ENCODE results near the gene MYMX. TPM values are rescaled to one million over a fixed set of nuclear protein-coding genes. Genes with fewer than 3 reads are reported as not detected.

MYMX gene
- total and polyA plus RNA-seq, 2 of the 13 experiments (the other 11 are each of a cell fraction or from before 2014, with no cell fraction given): not detected

DNA sequence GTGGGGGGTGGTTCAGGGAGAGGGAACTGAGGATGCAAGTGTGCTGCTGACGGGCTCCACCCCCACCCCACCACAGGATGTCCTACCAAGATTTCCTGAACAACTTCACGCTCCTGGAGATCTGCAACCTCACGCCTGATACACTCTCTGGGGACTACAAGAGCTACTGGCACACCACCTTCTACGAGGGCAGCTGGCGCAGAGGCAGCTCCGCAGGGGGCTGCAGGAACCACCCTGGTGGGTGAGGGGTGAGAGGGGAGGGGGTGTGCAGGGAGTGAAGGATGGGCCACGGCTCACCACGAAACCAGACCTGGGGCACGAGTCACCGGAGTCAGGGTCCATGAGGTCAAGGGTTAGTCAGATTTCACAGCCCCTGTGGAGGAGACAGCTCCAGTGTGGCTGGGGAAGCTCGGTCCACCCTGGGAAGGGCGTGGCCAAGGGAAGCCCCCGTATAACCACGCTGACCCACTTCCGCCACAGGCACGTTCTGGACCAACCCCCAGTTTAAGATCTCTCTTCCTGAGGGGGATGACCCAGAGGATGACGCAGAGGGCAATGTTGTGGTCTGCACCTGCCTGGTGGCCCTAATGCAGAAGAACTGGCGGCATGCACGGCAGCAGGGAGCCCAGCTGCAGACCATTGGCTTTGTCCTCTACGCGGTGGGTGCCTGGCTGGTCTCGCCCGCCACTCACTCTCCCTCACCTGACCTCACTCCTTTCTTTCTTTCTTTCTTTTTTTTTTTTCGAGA is 39.8 kb upstream of the MYMX start:
- ChIA-PET POLR2A (interaction anchor here (1.0 to 3.3 kb wide), 4 partner anchors 31 to 80 kb away, joined by 3 to 14 read pairs (median 8); partner anchors contain the start of genes HSP90AB1 and SLC35B2), CTCF (ENCODE audit: low intra/inter-chr PET ratio, low total read pairs) (no interaction called here)
- H3K4me2 ChIP-seq (ENCODE audit: low read depth, low read length): peak overlapping the region; percentile 65
- no peaks in the 10 kb centered on the region for H3K36me3 ChIP-seq (replicated peaks in 1 of 2; ENCODE audit: control insufficient read depth in 1 of 2, insufficient read depth in 2 of 2, low read length in 2 of 2)
- BruUV-seq (replicated peaks): no TSS peak
- ATAC-seq (peak; percentile 25), FAIRE-seq (no peak), DNase-seq (ENCODE audit: low spot score) (no peak)
- 26% methylated on average over 21 of the region's 24 CpGs for WGBS (ENCODE audit: low lambda C conversion rate)
- no peak overlapping the region for H3K9ac ChIP-seq (ENCODE audit: insufficient read depth, low read depth, low read length)
- no peak overlapping the region for H3K27ac ChIP-seq (ENCODE audit: extremely low read length, insufficient read depth, low read length)
- peak overlapping the region in 2 of 3 experiments; percentile 24 to 47; a peak in 2 of 6 replicates for H3K4me3 ChIP-seq (replicated peaks in 1 of 3; ENCODE audit: insufficient read depth in 1 of 3, low read depth in 2 of 3, low read length in 3 of 3)
- no peaks in the 10 kb centered on the region for H3K9me3 ChIP-seq (ENCODE audit: low read length)
- no peak overlapping the region for H2AFZ ChIP-seq (ENCODE audit: low read length)
- peaks cover 68% of the 10 kb centered on the region for H3K4me1 ChIP-seq (ENCODE audit: insufficient read depth, low read length)
- no peaks in the 10 kb centered on the region for H4K20me1 ChIP-seq (ENCODE audit: insufficient read depth, low read length)
- in situ Hi-C loops (cut with HindIII; ENCODE audit: extremely low pct_ligation_motif_present, low pct_unique_long_range_greater_than_20kb): no loop called here
- H3K79me2 ChIP-seq (ENCODE audit: insufficient read depth, low read length): no peaks in the 10 kb centered on the region
- intact Hi-C loops (cut with micrococcal nuclease; ENCODE audit: unreplicated experiment): no loop called here
- peaks cover 0 to 9% of the 10 kb centered on the region in 2 experiments; a peak in 1 of 5 replicates for H3K27me3 ChIP-seq (ENCODE audit: control insufficient read depth in 1 of 2, insufficient read depth in 2 of 2, low read length in 2 of 2)
- TF ChIP-seq, protein P1, sequence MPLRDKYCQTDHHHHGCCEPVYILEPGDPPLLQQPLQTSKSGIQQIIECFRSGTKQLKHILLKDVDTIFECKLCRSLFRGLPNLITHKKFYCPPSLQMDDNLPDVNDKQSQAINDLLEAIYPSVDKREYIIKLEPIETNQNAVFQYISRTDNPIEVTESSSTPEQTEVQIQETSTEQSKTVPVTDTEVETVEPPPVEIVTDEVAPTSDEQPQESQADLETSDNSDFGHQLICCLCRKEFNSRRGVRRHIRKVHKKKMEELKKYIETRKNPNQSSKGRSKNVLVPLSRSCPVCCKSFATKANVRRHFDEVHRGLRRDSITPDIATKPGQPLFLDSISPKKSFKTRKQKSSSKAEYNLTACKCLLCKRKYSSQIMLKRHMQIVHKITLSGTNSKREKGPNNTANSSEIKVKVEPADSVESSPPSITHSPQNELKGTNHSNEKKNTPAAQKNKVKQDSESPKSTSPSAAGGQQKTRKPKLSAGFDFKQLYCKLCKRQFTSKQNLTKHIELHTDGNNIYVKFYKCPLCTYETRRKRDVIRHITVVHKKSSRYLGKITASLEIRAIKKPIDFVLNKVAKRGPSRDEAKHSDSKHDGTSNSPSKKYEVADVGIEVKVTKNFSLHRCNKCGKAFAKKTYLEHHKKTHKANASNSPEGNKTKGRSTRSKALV (CRISPR knock-in tag; IDR thresholded peaks at IDR 0.05): no peak
- TF ChIP-seq MTA1 (CRISPR knock-in tag; IDR thresholded peaks at IDR 0.05; ENCODE audit: borderline replicate concordance) (peak; percentile 69; the same call in 1 of the 2 replicates), IKZF4 (CRISPR knock-in tag; IDR thresholded peaks at IDR 0.05; ENCODE audit: borderline replicate concordance, low read depth, not compliant biosample characterization) (no peak), SOX6 (IDR thresholded peaks at IDR 0.05) (no peak), SOX6 (CRISPR knock-in tag; IDR thresholded peaks at IDR 0.05) (0 out of 2 replicates have a peak, but pooled peaks have one; percentile 9), MYNN (CRISPR knock-in tag; IDR thresholded peaks at IDR 0.05; ENCODE audit: low read depth) (no peak), SAP130 (CRISPR knock-in tag; IDR thresholded peaks at IDR 0.05; ENCODE audit: low read depth) (0 out of 2 replicates have a peak, but pooled peaks have one; percentile 25), NONO (IDR thresholded peaks at IDR 0.05) (no peak), NONO (CRISPR knock-in tag; conservative IDR thresholded peaks at IDR 0.05) (0 out of 2 replicates have a peak, but pooled peaks have one; percentile 25), ZNF343 (CRISPR knock-in tag; IDR thresholded peaks at IDR 0.05) (no peak), ZNF75D (CRISPR knock-in tag; IDR thresholded peaks at IDR 0.05; ENCODE audit: borderline replicate concordance) (no peak), GABPB1 (CRISPR knock-in tag; IDR thresholded peaks at IDR 0.05) (0 out of 2 replicates have a peak, but pooled peaks have one; percentile 15), TOE1 (CRISPR knock-in tag; IDR thresholded peaks at IDR 0.05) (no peak), ZNF292 (CRISPR knock-in tag; IDR thresholded peaks at IDR 0.05; ENCODE audit: borderline replicate concordance, low read depth) (0 out of 2 replicates have a peak, but pooled peaks have one; percentile 39)
- TF ChIP-seq, protein P2, sequence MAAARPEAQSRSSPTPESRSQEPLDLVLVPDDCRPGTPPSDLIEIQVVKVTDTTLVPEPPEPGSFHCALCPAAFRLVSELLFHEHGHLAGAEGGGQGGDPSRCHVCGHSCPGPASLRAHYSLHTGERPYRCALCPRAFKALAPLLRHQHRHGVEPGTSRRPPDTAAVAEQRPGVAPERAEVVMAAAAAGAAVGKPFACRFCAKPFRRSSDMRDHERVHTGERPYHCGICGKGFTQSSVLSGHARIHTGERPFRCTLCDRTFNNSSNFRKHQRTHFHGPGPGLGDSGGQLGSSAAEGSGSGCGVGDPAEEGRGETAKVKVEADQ (CRISPR knock-in tag; IDR thresholded peaks at IDR 0.05; ENCODE audit: borderline replicate concordance): 0 out of 2 replicates have a peak, but pooled peaks have one; percentile 52
- TF ChIP-seq, protein P3, sequence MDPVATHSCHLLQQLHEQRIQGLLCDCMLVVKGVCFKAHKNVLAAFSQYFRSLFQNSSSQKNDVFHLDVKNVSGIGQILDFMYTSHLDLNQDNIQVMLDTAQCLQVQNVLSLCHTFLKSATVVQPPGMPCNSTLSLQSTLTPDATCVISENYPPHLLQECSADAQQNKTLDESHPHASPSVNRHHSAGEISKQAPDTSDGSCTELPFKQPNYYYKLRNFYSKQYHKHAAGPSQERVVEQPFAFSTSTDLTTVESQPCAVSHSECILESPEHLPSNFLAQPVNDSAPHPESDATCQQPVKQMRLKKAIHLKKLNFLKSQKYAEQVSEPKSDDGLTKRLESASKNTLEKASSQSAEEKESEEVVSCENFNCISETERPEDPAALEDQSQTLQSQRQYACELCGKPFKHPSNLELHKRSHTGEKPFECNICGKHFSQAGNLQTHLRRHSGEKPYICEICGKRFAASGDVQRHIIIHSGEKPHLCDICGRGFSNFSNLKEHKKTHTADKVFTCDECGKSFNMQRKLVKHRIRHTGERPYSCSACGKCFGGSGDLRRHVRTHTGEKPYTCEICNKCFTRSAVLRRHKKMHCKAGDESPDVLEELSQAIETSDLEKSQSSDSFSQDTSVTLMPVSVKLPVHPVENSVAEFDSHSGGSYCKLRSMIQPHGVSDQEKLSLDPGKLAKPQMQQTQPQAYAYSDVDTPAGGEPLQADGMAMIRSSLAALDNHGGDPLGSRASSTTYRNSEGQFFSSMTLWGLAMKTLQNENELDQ (CRISPR knock-in tag; IDR thresholded peaks at IDR 0.05; ENCODE audit: borderline replicate concordance): no peak
- TF ChIP-seq, protein P4, sequence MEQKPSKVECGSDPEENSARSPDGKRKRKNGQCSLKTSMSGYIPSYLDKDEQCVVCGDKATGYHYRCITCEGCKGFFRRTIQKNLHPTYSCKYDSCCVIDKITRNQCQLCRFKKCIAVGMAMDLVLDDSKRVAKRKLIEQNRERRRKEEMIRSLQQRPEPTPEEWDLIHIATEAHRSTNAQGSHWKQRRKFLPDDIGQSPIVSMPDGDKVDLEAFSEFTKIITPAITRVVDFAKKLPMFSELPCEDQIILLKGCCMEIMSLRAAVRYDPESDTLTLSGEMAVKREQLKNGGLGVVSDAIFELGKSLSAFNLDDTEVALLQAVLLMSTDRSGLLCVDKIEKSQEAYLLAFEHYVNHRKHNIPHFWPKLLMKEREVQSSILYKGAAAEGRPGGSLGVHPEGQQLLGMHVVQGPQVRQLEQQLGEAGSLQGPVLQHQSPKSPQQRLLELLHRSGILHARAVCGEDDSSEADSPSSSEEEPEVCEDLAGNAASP (CRISPR knock-in tag; IDR thresholded peaks at IDR 0.05; ENCODE audit: borderline replicate concordance): no peak
